Measurements from ENCODE around the gene SEMA3G.
A peak's percentile ranks its signal among the peaks of the same experiment; 100 is the strongest.

SEMA3G gene

GRCh38 chr3:52452126-52452525 lies 7.2 kb upstream of the SEMA3G start:
- TF ChIP-seq CTCF (IDR thresholded peaks at IDR 0.05; ENCODE audit: insufficient read depth, low read depth, low read length, missing control alignments), result no peak
- no peak overlapping the region for H3K4me3 ChIP-seq (ENCODE audit: low read length)
- no peak for DNase-seq (ENCODE audit: low read depth)

GRCh38 chr3:52451237-52452083 lies 6.6 kb upstream of the SEMA3G start:
- no peak for TF ChIP-seq CTCF (IDR thresholded peaks at IDR 0.05; ENCODE audit: insufficient read depth, low read depth, low read length, missing control alignments)
- no peak overlapping the region for H3K4me3 ChIP-seq (ENCODE audit: low read length)
- DNase-seq (ENCODE audit: low read depth), result no peak

GRCh38 chr3:52450489-52451236 lies 5.8 kb upstream of the SEMA3G start:
- no peak for TF ChIP-seq CTCF (IDR thresholded peaks at IDR 0.05; ENCODE audit: insufficient read depth, low read depth, low read length, missing control alignments)
- DNase-seq (ENCODE audit: low read depth), result no peak
- no peak overlapping the region for H3K4me3 ChIP-seq (ENCODE audit: low read length)

GRCh38 chr3:52447512-52448355 lies 2.8 kb upstream of the SEMA3G start:
- no peak for TF ChIP-seq CTCF (IDR thresholded peaks at IDR 0.05; ENCODE audit: insufficient read depth, low read depth, low read length, missing control alignments)
- H3K4me3 ChIP-seq (ENCODE audit: low read length), result no peak overlapping the region
- no peak for DNase-seq (ENCODE audit: low read depth)

GRCh38 chr3:52446631-52447511 lies 2.0 kb upstream of the SEMA3G start:
- peak; percentile 99 for TF ChIP-seq CTCF (IDR thresholded peaks at IDR 0.05; ENCODE audit: insufficient read depth, low read depth, low read length, missing control alignments)
- H3K4me3 ChIP-seq (ENCODE audit: low read length), result no peak overlapping the region
- peak; percentile 53 for DNase-seq (ENCODE audit: low read depth)

GRCh38 chr3:52446042-52446441 lies 1.1 kb upstream of the SEMA3G start:
- no peak for TF ChIP-seq CTCF (IDR thresholded peaks at IDR 0.05; ENCODE audit: insufficient read depth, low read depth, low read length, missing control alignments)
- H3K4me3 ChIP-seq (ENCODE audit: low read length), result no peak overlapping the region
- DNase-seq (ENCODE audit: low read depth), result no peak
